ENCODE measurements around the gene MRPL27.

- no peak for TF ChIP-seq CTCF (IDR thresholded peaks at IDR 0.05; ENCODE audit: low read length)
- TF ChIP-seq EZH2 (IDR thresholded peaks at IDR 0.05; ENCODE audit: borderline replicate concordance, low read length): no peak
Measured at GRCh38 chr17:50352693-50353599, 20.0 kb downstream of the MRPL27 start.

Data from OCI-LY1 (cell line).